Activated naive CD4-positive, alpha-beta T cell treated with Interleukin-2 at 50 U/mL for 16 hours (primary cell): ENCODE results near the gene REEP5.
"Not testable (repeated sequence)": the region's sequence is repeated elsewhere in the genome, so short reads cannot be mapped to it uniquely, and the experiment has no call there.

Source experiments
- DNase-seq: peaks from one replicate; pipeline ENCODE4 v3.0.0-alpha.2; 2020

The REEP5 gene

GRCh38 chr5:112921833-112922817 lies at the start of gene REEP5:
REEP5 (minus strand) TSS chr5:112922227; CDS start chr5:112922190, 37 bp downstream.
- peak; percentile 85 for DNase-seq

- no peak for DNase-seq
These were observed 49.2 kb upstream of the REEP5 start for GRCh38 chr5:112971276-112971675.

- DNase-seq: no peak
These were observed 46.5 kb upstream of the REEP5 start for GRCh38 chr5:112968411-112969106.

GRCh38 chr5:112967520-112968083 lies 45.6 kb upstream of the REEP5 start:
- DNase-seq: no peak

- peak; percentile 15 for DNase-seq
These were observed 43.8 kb upstream of the REEP5 start for GRCh38 chr5:112965733-112966306.

- DNase-seq: not testable (repeated sequence)
These were observed 41.3 kb upstream of the REEP5 start for GRCh38 chr5:112963374-112963733.

GRCh38 chr5:112960863-112961504 lies 39.0 kb upstream of the REEP5 start:
- DNase-seq: no peak

GRCh38 chr5:112960315-112960714 lies 38.3 kb upstream of the REEP5 start:
- DNase-seq: no peak

GRCh38 chr5:112959872-112960271 lies 37.8 kb upstream of the REEP5 start:
- not testable (repeated sequence) for DNase-seq

GRCh38 chr5:112958093-112959088 lies 36.4 kb upstream of the REEP5 start:
- DNase-seq: peak; percentile 32

GRCh38 chr5:112957036-112957808 lies 35.2 kb upstream of the REEP5 start:
- no peak for DNase-seq

- DNase-seq: no peak
These were observed 34.6 kb upstream of the REEP5 start for GRCh38 chr5:112956606-112957005.

GRCh38 chr5:112951124-112951702 lies 29.2 kb upstream of the REEP5 start:
- peak; percentile 59 for DNase-seq

GRCh38 chr5:112948458-112948857 lies 26.4 kb upstream of the REEP5 start:
- DNase-seq: no peak

- DNase-seq: no peak
These were observed 18.6 kb upstream of the REEP5 start for GRCh38 chr5:112940670-112941069.

GRCh38 chr5:112938286-112938685 lies 16.3 kb upstream of the REEP5 start:
- no peak for DNase-seq

- no peak for DNase-seq
These were observed 13.6 kb upstream of the REEP5 start for GRCh38 chr5:112935675-112936074.

- no peak for DNase-seq
These were observed 12.3 kb upstream of the REEP5 start for GRCh38 chr5:112934366-112934663.

GRCh38 chr5:112933651-112934365 lies 11.8 kb upstream of the REEP5 start:
- no peak for DNase-seq

- DNase-seq: no peak
These were observed 11.1 kb upstream of the REEP5 start for GRCh38 chr5:112933105-112933504.
